Smooth muscle cell (in vitro differentiated cells): ENCODE measurements around the gene HNRNPUL2. TPM values are rescaled to one million over a fixed set of nuclear protein-coding genes. Genes with fewer than 3 reads are reported as not detected.

Source experiments
- DNase-seq: peaks from one replicate; lab custom pipeline; 2025; ENCODE audit not compliant: unreplicated experiment; lab: John Stamatoyannopoulos, UW
- H2AFZ ChIP-seq: fragments of 200-600 bp; sonication (generic); 2 replicates; pipeline ENCODE4 v1.6.0; 2016; ENCODE audit warnings: antibody characterized with exemption, low read depth, mild to moderate bottlenecking
- H3F3A ChIP-seq: fragments of 200-600 bp; sonication (generic); 2 replicates; pipeline ENCODE4 v1.6.0; 2017; ENCODE audit warnings: antibody characterized with exemption, low read depth
- H3K27ac ChIP-seq: fragments of 200-600 bp; sonication (generic); 2 replicates; pipeline ENCODE4 v1.5.1; 2016; ENCODE audit warnings: low read depth, mild to moderate bottlenecking
- H3K27me3 ChIP-seq: fragments of 200-600 bp; sonication (generic); 2 replicates; pipeline ENCODE4 v1.6.1; 2016; ENCODE audit warnings: low read depth, mild to moderate bottlenecking
- H3K36me3 ChIP-seq: fragments of 200-600 bp; sonication (generic); 2 replicates; pipeline ENCODE4 v1.5.1; 2016; ENCODE audit warnings: low read depth
- H3K4me1 ChIP-seq: fragments of 200-600 bp; sonication (generic); 2 replicates; pipeline ENCODE4 v1.5.1; 2016; ENCODE audit warnings: low read depth
- H3K4me2 ChIP-seq: fragments of 200-600 bp; sonication (generic); 2 replicates; pipeline ENCODE4 v1.6.0; 2016; ENCODE audit warnings: mild to moderate bottlenecking
- H3K4me3 ChIP-seq: fragments of 200-600 bp; sonication (generic); 2 replicates; pipeline ENCODE4 v1.5.1; 2016; ENCODE audit warnings: mild to moderate bottlenecking
- H3K79me2 ChIP-seq: fragments of 200-600 bp; sonication (generic); 2 replicates; pipeline ENCODE4 v1.6.0; 2016; ENCODE audit warnings: low read depth, mild to moderate bottlenecking
- H3K9ac ChIP-seq: fragments of 200-600 bp; sonication (generic); 2 replicates; pipeline ENCODE4 v1.6.0; 2016; ENCODE audit warnings: low read depth
- H3K9me3 ChIP-seq: fragments of 200-600 bp; sonication (generic); replicated peaks from 2 replicates; pipeline ENCODE4 v1.5.1; 2016; ENCODE audit warnings: low read depth
- H4K20me1 ChIP-seq: fragments of 200-600 bp; sonication (generic); 2 replicates; pipeline ENCODE4 v1.6.0; 2016; ENCODE audit warnings: low read depth
- CTCF ChIP-seq: fragments of 200-600 bp; sonication (generic); IDR thresholded peaks from 2 replicates; pipeline ENCODE4 v1.5.1; 2017; ENCODE audit warnings: borderline replicate concordance, mild to moderate bottlenecking, antibody characterized with exemption; ENCODE audit not compliant: insufficient read depth, poor library complexity, severe bottlenecking
- WGBS: methylation state at CpG from one replicate; pipeline ENCODE4 v1.1.7; 2016; ENCODE audit warnings: low lambda C conversion rate; 5-methylcytosine and 5-hydroxymethylcytosine counted together
- polyA plus RNA-seq: library from polyadenylated mRNA; unstranded; fragments of >200 nt; fragmentation: Nextera tagmentation; extraction: Ambion mirVana; gene quantifications from 2 replicates; pipeline ENCODE4 v1.2.1, GENCODE V29; 2016
- total RNA-seq: library from RNA; depleted of rRNA; stranded (reverse); fragments of >200 nt; gene quantifications from 2 replicates; pipeline ENCODE4 v1.2.3, GENCODE V29; 2014

Gene HNRNPUL2
- total and polyA plus RNA-seq, 2 experiments from 2014 or later: 3.6 to 19.4 TPM

- Histone ChIP-seq H3K27me3 (no peaks in the 10 kb centered on the region), H3K4me1 (peaks cover 37% of the 10 kb centered on the region), H3K4me2 (peak overlapping the region; percentile 90), H2AFZ (peak overlapping the region; percentile 81), H3K9me3 (no peaks in the 10 kb centered on the region), H3K36me3 (no peaks in the 10 kb centered on the region), H3K27ac (peak overlapping the region; percentile 98), H3F3A (peaks cover 52% of the 10 kb centered on the region), H4K20me1 (no peaks in the 10 kb centered on the region), H3K79me2 (peaks cover 16% of the 10 kb centered on the region), H3K4me3 (peak overlapping the region; percentile 64), H3K9ac (peak overlapping the region; percentile 97)
- DNase-seq: no peak
- no peak for TF ChIP-seq CTCF
- 16% methylated on average over 7 of the region's 7 CpGs for WGBS
These were observed 18.5 kb downstream of the HNRNPUL2 start for GRCh38 chr11:62708793-62709192.

DNA sequence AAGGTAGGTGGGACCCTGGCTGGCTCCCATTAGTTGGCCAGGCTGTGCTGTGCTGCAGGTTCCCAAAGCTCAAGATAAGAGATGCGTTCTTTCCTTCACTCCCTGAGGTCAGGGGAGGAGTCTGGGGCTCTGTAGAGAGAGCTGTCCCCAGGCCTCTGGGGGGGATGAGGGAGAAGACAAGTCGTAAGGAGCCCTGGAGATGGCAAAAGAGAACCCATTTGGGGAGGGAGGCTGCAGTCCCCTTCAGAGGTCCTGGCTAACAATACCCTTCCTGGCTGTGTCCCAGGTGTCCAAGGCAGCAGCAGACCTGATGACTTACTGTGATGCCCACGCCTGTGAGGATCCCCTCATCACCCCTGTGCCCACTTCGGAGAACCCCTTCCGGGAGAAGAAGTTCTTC, 18.9 kb downstream of the HNRNPUL2 start:
- Histone ChIP-seq H3K9ac (peak overlapping the region; percentile 97), H3K4me1 (peaks cover 37% of the 10 kb centered on the region), H3F3A (peaks cover 51% of the 10 kb centered on the region), H3K4me2 (peak overlapping the region; percentile 90), H4K20me1 (no peaks in the 10 kb centered on the region), H3K36me3 (no peaks in the 10 kb centered on the region), H3K4me3 (peak overlapping the region; percentile 64), H3K27me3 (no peaks in the 10 kb centered on the region), H3K9me3 (no peaks in the 10 kb centered on the region), H3K79me2 (peaks cover 20% of the 10 kb centered on the region), H2AFZ (no peak overlapping the region), H3K27ac (peak overlapping the region; percentile 98)
- no peak for TF ChIP-seq CTCF
- 85% methylated on average over 4 of the region's 5 CpGs for WGBS
- no peak for DNase-seq

DNA sequence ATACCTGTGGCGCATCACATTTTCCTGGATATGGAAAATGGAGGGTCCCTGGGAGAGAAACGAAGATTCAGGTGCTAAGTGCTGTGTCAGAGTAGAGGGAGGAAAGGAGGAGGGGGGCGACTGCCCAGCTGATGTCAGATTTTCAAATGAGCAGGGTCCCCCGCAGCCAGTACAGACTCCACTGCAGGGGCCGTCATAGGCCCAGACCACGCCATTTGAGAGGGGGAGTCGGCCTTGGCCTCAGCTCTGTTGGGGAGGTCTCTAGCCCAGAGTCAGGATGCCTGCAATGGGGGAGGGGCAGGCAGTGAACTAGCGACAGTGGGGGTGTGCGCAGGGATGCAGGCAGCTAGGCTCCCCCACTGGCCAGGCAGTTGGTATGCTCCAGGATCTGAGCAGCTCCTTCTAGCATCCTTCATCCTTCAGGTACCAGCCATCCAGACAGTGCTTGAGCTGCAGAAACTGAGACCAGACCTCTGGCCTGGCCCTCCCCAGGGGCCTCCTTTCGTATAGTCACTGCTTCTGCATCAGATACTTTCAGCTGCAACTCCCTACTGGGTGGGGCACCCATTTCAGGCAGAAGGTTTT, 19.9 kb downstream of the HNRNPUL2 start, which contains the start of the genes BSCL2 and GNG3:
TSS of gene BSCL2 (minus strand) at position 148 of the 585 bp plus-strand sequence. CDS start 229 bp downstream, outside the sequence.
TSS of gene GNG3 (plus strand) at position 400 of the 585 bp plus-strand sequence. CDS start 620 bp downstream, outside the sequence.
- no peak within 1 kb of the TSS for H2AFZ ChIP-seq
- peaks cover 20% of the 10 kb centered on the region for H3K79me2 ChIP-seq
- peaks cover 37% of the 10 kb centered on the region for H3K4me1 ChIP-seq
- no peaks in the 10 kb centered on the region for H3K9me3 ChIP-seq
- H3K36me3 ChIP-seq: no peaks in the 10 kb centered on the region
- peak within 1 kb of the TSS; percentile 97 for H3K9ac ChIP-seq
- peak within 1 kb of the TSS; percentile 70 for H3K4me3 ChIP-seq
- H3K4me2 ChIP-seq: peak within 1 kb of the TSS; percentile 98
- H4K20me1 ChIP-seq: no peaks in the 10 kb centered on the region
- peak within 1 kb of the TSS; percentile 98 for H3K27ac ChIP-seq
- no peaks in the 10 kb centered on the region for H3K27me3 ChIP-seq
- H3F3A ChIP-seq: peaks cover 43% of the 10 kb centered on the region
- no peak for TF ChIP-seq CTCF
- DNase-seq: no peak
- 20% methylated on average over 10 of the region's 10 CpGs for WGBS

GRCh38 chr11:62706850-62707247, 20.4 kb downstream of the HNRNPUL2 start:
- Histone ChIP-seq H3F3A (peaks cover 43% of the 10 kb centered on the region), H3K79me2 (peaks cover 20% of the 10 kb centered on the region), H3K36me3 (no peaks in the 10 kb centered on the region), H3K9me3 (no peaks in the 10 kb centered on the region), H3K27ac (peak overlapping the region; percentile 69), H3K27me3 (no peaks in the 10 kb centered on the region), H2AFZ (no peak overlapping the region), H3K9ac (peak overlapping the region; percentile 31), H3K4me1 (peaks cover 37% of the 10 kb centered on the region), H3K4me3 (peak overlapping the region; percentile 70), H4K20me1 (no peaks in the 10 kb centered on the region), H3K4me2 (peak overlapping the region; percentile 98)
- no peak for DNase-seq
- TF ChIP-seq CTCF: no peak
- WGBS: 30% methylated on average over 8 of the region's 8 CpGs
